Panc1 (cell line): ENCODE results near the gene TSPAN4. TPM values are rescaled to one million over a fixed set of nuclear protein-coding genes. Genes with fewer than 3 reads are reported as not detected.

Experiments
- ATAC-seq: fragments of 200-7000 bp; cut with Tn5 transposase; 2 replicates; pipeline ENCODE4 v1.9.1; 2020; ENCODE audit warnings: mild to moderate bottlenecking, moderate library complexity
- BruUV-seq: library from RNA; stranded (reverse); fragments of 400-500 nt; replicated peaks from 2 replicates; lab custom pipeline; 2021; lab: Mats Ljungman, UMichigan
- CTCF ChIA-PET: fragments of 300-600 bp; sonication (Branson Sonifier 250); formaldehyde crosslinking; loops from one replicate; lab custom pipeline; 2022; ENCODE audit warnings: antibody characterized with exemption; lab: Charles Lee
- POLR2A ChIA-PET: fragments of 300-600 bp; sonication (Branson Sonifier 250); formaldehyde crosslinking; loops from one replicate; lab custom pipeline; 2022; ENCODE audit warnings: antibody characterized with exemption; lab: Charles Lee
- DNase-seq: peaks from one replicate; pipeline ENCODE4 v3.0.0-alpha.2; 2010; ENCODE audit warnings: low read depth, low spot score
- H3K27ac ChIP-seq: 2 replicates; pipeline ENCODE4 v1.5.1; 2011; ENCODE audit warnings: mild to moderate bottlenecking, low read length, inconsistent platforms
- H3K27me3 ChIP-seq: fragments of 200-500 bp; sonication (Bioruptor generic); 2 replicates; pipeline ENCODE4 v1.6.0; 2014; ENCODE audit warnings: low read length, inconsistent platforms; ENCODE audit not compliant: control insufficient read depth, insufficient read depth
- H3K36me3 ChIP-seq: fragments of 200-500 bp; sonication (Bioruptor generic); 2 replicates; pipeline ENCODE4 v1.5.1; 2014; ENCODE audit warnings: inconsistent platforms, mild to moderate bottlenecking, low read length, moderate library complexity; ENCODE audit not compliant: control insufficient read depth, insufficient read depth
- H3K4me1 ChIP-seq: 2 replicates; pipeline ENCODE4 v1.5.1; 2011; ENCODE audit warnings: inconsistent platforms, mild to moderate bottlenecking, low read length, moderate library complexity; ENCODE audit not compliant: control insufficient read depth, insufficient read depth
- H3K4me3 ChIP-seq, 2 experiments: 2 replicates each; pipeline ENCODE4 v1.5.1; 2011 to 2012; ENCODE audit warnings: low read depth in 2 of 2, low read length in 2 of 2, mild to moderate bottlenecking in 2 of 2, inconsistent platforms in 1 of 2, moderate library complexity in 1 of 2
- H3K9me3 ChIP-seq: fragments of 200-500 bp; sonication (Bioruptor generic); 2 replicates; pipeline ENCODE4 v1.5.1; 2014; ENCODE audit warnings: low read depth, mild to moderate bottlenecking, inconsistent platforms, low read length, moderate library complexity; ENCODE audit not compliant: control insufficient read depth, insufficient read depth
- POLR2AphosphoS5 ChIP-seq: IDR thresholded peaks from 2 replicates; pipeline ENCODE4 v1.6.1; 2012; ENCODE audit warnings: mild to moderate bottlenecking, low read depth, low read length, moderate library complexity
- SIN3A ChIP-seq: IDR thresholded peaks from 2 replicates; pipeline ENCODE4 v1.6.1; 2012; ENCODE audit warnings: low read depth, mild to moderate bottlenecking, low read length, moderate library complexity, borderline replicate concordance; ENCODE audit not compliant: insufficient read depth
- TCF7L2 ChIP-seq: IDR thresholded peaks from 2 replicates; pipeline ENCODE4 v1.6.1; 2011; ENCODE audit warnings: mild to moderate bottlenecking, low read depth, low read length, inconsistent platforms
- in situ Hi-C: cut with HindIII; loops from 2 replicates; pipeline ENCODE4 v1.10.0; 2016; ENCODE audit warnings: low sequenced_read_pairs, low pct_unique_long_range_greater_than_20kb
- intact Hi-C: fragments of 100-400 bp; cut with micrococcal nuclease; formaldehyde crosslinking; loops from one replicate; pipeline ENCODE4 v1.10.0; 2022; ENCODE audit not compliant: unreplicated experiment
- total RNA-seq: library from RNA; stranded (reverse); gene quantifications from one replicate; pipeline ENCODE4 v1.2.1, GENCODE V29; 2021; ENCODE audit not compliant: unreplicated experiment
- TF ChIP-seq, protein P1 (sequence below), 2 experiments: IDR thresholded peaks; 2 replicates each; pipeline ENCODE4 v1.6.1; 2011 to 2012; ENCODE audit warnings: low read depth in 2 of 2, control low read depth in 1 of 2, low read length in 1 of 2, mild to moderate bottlenecking in 1 of 2, moderate library complexity in 1 of 2; ENCODE audit not compliant: insufficient read depth in 1 of 2
- TF ChIP-seq, protein P2 (sequence below): fragments of 450-650 bp; IDR thresholded peaks from 2 replicates; pipeline ENCODE4 v1.5.1; 2017; ENCODE audit warnings: mild to moderate bottlenecking

TSPAN4 gene
- total RNA-seq, 1 experiment from 2014 or later, result 187 TPM

DNA sequence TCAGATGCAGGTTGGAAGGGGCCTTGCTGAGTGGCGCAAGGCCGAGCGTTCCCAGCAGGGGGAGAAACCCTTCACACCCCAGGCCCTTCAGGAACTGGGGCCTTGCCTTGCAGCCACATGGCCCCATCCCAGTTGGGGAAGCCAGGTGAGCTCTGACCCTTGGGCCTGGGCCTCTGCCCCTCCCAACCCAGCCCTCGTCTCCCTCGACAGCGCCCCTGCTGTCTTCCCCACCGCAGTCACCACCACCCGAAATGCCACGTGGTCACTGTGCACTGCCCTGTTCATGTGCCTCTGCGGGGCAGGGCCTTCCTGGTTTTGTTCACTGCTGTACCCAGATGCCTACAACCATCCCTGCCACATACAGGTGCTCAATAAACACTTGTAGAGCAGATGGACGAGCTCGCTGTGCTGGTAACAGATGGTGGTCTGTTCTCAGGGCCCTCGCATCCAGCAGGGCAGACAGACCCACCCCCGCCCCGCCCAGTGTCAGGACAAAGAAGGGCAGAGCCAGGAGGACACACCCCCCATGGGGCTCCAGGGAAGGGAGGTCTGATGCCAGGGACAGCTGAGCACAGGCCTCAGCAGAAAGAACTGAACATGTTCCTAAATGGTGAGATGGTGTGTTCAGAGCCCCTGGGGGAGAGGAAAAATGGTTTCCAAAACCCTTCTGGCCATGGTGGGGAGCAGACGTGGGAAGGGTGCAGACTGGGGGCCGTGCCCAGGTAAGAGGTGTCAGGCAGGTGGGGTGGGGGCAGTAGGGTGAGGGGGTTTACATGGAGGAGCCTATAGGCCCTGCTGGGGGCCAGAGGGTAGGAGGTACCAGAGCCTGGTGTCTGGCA, 4.0 kb upstream of the TSPAN4 start:
- Histone ChIP-seq H3K4me3 (no peak overlapping the region; a peak in 1 of 4 replicates), H3K4me1 (peaks cover 66% of the 10 kb centered on the region), H3K9me3 (no peaks in the 10 kb centered on the region), H3K36me3 (peaks cover 5% of the 10 kb centered on the region; the same call in 1 of the 2 replicates), H3K27me3 (no peaks in the 10 kb centered on the region), H3K27ac (peak overlapping the region; percentile 92)
- ChIA-PET CTCF (interaction anchor here (1.3 kb wide), 1 partner anchor 18 kb away, joined by 3 read pairs; no protein-coding TSS in a partner anchor), POLR2A (no interaction called here)
- ATAC-seq (peak; percentile 44), DNase-seq (no peak)
- BruUV-seq, result TSS peak; percentile 52
- in situ Hi-C loops, result no loop called here
- TF ChIP-seq, protein P1, sequence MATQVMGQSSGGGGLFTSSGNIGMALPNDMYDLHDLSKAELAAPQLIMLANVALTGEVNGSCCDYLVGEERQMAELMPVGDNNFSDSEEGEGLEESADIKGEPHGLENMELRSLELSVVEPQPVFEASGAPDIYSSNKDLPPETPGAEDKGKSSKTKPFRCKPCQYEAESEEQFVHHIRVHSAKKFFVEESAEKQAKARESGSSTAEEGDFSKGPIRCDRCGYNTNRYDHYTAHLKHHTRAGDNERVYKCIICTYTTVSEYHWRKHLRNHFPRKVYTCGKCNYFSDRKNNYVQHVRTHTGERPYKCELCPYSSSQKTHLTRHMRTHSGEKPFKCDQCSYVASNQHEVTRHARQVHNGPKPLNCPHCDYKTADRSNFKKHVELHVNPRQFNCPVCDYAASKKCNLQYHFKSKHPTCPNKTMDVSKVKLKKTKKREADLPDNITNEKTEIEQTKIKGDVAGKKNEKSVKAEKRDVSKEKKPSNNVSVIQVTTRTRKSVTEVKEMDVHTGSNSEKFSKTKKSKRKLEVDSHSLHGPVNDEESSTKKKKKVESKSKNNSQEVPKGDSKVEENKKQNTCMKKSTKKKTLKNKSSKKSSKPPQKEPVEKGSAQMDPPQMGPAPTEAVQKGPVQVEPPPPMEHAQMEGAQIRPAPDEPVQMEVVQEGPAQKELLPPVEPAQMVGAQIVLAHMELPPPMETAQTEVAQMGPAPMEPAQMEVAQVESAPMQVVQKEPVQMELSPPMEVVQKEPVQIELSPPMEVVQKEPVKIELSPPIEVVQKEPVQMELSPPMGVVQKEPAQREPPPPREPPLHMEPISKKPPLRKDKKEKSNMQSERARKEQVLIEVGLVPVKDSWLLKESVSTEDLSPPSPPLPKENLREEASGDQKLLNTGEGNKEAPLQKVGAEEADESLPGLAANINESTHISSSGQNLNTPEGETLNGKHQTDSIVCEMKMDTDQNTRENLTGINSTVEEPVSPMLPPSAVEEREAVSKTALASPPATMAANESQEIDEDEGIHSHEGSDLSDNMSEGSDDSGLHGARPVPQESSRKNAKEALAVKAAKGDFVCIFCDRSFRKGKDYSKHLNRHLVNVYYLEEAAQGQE (IDR thresholded peaks at IDR 0.05; ENCODE audit: insufficient read depth in 1 of 2, low read depth in 2 of 2, low read length in 1 of 2), result no peak
- TF ChIP-seq, protein P2, sequence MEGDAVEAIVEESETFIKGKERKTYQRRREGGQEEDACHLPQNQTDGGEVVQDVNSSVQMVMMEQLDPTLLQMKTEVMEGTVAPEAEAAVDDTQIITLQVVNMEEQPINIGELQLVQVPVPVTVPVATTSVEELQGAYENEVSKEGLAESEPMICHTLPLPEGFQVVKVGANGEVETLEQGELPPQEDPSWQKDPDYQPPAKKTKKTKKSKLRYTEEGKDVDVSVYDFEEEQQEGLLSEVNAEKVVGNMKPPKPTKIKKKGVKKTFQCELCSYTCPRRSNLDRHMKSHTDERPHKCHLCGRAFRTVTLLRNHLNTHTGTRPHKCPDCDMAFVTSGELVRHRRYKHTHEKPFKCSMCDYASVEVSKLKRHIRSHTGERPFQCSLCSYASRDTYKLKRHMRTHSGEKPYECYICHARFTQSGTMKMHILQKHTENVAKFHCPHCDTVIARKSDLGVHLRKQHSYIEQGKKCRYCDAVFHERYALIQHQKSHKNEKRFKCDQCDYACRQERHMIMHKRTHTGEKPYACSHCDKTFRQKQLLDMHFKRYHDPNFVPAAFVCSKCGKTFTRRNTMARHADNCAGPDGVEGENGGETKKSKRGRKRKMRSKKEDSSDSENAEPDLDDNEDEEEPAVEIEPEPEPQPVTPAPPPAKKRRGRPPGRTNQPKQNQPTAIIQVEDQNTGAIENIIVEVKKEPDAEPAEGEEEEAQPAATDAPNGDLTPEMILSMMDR, result peak; percentile 91
- TF ChIP-seq POLR2AphosphoS5 (peak; percentile 78; the same call in 1 of the 2 replicates), SIN3A (peak; percentile 95), TCF7L2 (0 out of 2 replicates have a peak, but pooled peaks have one; percentile 21)
- intact Hi-C loops, result no loop called here

DNA sequence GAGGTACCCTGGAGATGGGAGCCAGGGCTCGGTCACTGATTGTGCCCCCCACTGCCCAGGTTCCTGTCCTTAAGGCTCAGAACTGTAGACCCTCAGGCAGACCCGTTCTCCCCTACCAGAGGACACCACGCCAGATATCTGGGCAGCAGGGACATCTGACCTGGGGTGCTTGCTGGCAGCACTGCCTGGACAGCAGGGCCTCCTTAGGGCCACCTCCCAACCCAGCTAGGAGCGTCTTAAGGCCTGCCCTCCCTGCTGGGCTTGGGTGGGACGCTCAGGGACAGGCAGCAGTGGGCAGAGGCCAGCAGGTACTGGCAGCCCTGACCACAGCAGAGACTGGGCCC, 3.4 kb upstream of the TSPAN4 start:
- peaks cover 5% of the 10 kb centered on the region; the same call in 1 of the 2 replicates for H3K36me3 ChIP-seq
- H3K4me3 ChIP-seq, result no peak overlapping the region; a peak in 1 of 4 replicates
- ATAC-seq, result no peak
- CTCF ChIA-PET, result interaction anchor here (1.3 kb wide), 1 partner anchor 19 kb away, joined by 3 read pairs; no protein-coding TSS in a partner anchor
- BruUV-seq, result no TSS peak
- no peaks in the 10 kb centered on the region for H3K27me3 ChIP-seq
- intact Hi-C loops, result no loop called here
- H3K9me3 ChIP-seq, result no peaks in the 10 kb centered on the region
- peaks cover 71% of the 10 kb centered on the region for H3K4me1 ChIP-seq
- in situ Hi-C loops, result no loop called here
- no peak for DNase-seq
- TF ChIP-seq, protein P1 (IDR thresholded peaks at IDR 0.05; ENCODE audit: insufficient read depth in 1 of 2, low read depth in 2 of 2, low read length in 1 of 2), result no peak
- TF ChIP-seq TCF7L2, result no peak
- TF ChIP-seq, protein P2, result no peak
- TF ChIP-seq SIN3A, result peak; percentile 86
- TF ChIP-seq POLR2AphosphoS5, result peak; percentile 89
- POLR2A ChIA-PET, result no interaction called here
- H3K27ac ChIP-seq, result peak overlapping the region; percentile 92
